GM19193 (cell line): ENCODE data around the gene PSPH.
A peak's percentile ranks its signal among the peaks of the same experiment; 100 is the strongest.

ENCODE experiments used
- POLR2A ChIP-seq: IDR thresholded peaks from 4 replicates; pipeline ENCODE4 v1.6.1; 2011; ENCODE audit not compliant: insufficient read depth, insufficient read length; ENCODE audit errors: extremely low read depth

Gene PSPH

DNA sequence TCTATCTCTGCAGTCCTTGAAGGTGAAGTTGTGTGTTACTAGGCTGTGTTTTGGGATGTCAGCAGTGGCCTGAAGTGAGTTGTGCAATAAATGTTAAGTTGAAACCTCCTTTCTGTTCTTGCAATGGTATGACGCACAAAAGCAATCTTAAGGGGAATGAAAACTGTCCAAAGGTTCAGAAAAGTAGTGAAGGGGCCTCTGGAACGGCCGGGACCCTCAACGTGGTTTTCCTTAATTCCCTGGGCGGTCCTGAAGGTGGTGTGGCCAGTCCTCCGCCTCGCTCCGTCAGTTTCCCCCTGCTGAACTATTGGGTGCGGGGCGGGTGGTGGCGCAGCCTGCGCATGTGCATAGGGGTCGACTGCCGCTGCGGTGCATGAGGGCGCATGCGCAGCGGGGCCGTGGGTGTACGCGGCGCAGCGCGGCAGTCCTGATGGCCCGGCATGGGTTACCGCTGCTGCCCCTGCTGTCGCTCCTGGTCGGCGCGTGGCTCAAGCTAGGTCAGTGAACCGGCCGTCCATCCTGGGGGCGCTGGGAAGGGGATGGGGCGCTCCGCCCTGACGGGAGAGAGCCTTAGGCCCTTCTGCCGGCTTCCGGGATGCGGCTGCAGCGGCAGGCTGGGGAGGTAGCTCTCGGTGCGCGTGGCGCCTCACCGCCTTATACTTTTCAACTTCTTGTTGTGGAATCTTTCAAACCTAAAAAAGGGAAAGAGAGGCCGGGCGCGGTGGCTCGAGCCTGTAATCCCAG, 12.8 kb upstream of the PSPH start, which contains the start of gene SUMF2:
Gene SUMF2 (plus strand): TSS at position 405 of the 744 bp plus-strand sequence. CDS start 26 bp downstream, at position 431.
- peak; percentile 95 for TF ChIP-seq POLR2A

GRCh38 chr7:56063500-56063881, 12.2 kb upstream of the PSPH start:
- no peak for TF ChIP-seq POLR2A

DNA sequence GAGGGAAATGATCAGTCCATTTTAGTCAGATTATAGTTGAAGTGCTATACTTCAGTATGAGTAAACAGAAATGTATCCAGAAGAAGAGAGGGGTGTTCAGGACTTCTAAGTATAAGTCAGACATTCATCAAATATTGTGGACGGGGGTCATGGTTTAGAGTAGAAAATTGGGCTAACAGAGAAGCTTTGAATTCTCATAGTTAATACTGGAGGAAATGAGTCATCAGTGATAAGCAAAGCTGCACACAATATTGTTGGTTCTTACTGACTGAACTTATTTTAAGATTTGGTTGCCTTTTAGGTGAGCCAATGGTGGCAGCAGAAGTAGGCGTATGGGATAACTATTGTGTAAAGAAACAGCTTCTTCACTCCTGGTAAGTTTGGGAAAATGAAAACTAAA, 11.1 kb upstream of the PSPH start:
- TF ChIP-seq POLR2A: no peak

DNA sequence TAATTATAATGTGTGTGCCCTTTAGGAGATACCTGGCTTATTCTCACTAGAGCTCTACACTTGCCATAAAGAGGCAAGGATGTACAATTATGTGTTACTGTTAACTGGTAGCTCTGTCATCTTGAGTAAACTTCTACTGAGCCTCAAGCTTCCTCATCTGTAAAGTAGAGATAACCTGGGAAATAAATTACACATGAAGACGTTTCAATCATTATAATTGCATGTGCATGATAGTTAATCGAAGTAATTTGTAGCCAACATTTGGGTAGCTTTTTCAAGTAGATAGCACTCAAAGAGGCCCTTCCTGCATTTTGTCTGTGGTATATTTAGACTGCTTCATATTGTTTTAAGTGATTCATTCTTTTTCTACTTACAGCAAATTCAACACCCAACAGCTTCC, 2.7 kb upstream of the PSPH start:
- TF ChIP-seq POLR2A: no peak

GRCh38 chr7:56053379-56053778, 2.1 kb upstream of the PSPH start:
- TF ChIP-seq POLR2A: no peak

DNA sequence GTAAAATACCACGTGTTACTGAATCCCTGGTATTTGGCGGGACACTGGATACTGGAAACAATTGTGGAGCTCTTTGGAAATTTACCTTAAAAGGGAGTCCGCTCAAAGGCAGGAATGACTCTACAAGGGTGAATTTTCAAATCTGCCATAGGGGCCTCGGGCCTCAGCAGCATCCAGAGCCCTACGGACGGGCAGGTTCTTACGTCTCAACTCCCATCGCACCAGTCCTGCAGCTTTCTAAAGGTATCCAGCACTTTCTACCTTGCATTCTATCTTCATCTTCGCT, 248 bp downstream of the PSPH start:
- no peak for TF ChIP-seq POLR2A

DNA sequence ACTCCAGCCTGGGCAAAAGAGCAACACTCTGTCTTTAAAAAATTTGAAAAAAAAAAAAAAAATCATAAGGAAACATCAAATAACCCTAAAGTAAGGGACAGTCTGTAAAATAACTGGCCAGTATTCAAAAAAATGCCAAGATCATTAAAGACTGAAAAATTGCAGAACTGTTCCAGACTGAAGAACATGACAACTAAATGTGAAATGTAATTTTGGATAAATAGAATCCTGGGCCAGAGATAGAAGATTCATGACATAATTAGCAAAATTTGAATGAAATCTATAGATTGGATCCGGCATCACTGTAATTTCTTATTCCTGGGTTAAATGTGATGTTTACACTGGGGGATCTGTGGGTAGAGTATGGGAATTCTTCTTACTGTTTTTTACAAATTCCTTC, 3.0 kb downstream of the PSPH start:
- TF ChIP-seq POLR2A: no peak

- no peak for TF ChIP-seq POLR2A
These were observed 4.4 kb downstream of the PSPH start for GRCh38 chr7:56046721-56047445.

DNA sequence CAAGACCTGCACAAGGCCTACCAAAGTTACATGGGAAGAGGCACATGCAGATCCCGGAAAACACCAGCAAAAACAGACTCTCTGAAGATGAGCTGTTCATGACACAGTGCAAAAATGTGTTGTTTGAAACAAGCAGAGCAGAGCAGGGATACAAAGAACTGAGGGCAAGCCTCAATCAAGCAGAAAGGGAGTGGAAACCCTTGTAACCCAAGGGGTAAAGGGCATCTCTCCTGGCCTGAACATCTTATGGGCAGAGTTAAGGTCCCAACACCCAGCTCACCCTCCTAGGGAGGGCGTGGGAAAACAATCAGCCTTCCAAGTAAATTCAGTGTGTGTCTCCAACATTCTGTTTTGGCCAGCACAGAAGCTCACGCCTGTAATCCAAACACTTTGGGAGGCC, 10.5 kb downstream of the PSPH start:
- TF ChIP-seq POLR2A: no peak

DNA sequence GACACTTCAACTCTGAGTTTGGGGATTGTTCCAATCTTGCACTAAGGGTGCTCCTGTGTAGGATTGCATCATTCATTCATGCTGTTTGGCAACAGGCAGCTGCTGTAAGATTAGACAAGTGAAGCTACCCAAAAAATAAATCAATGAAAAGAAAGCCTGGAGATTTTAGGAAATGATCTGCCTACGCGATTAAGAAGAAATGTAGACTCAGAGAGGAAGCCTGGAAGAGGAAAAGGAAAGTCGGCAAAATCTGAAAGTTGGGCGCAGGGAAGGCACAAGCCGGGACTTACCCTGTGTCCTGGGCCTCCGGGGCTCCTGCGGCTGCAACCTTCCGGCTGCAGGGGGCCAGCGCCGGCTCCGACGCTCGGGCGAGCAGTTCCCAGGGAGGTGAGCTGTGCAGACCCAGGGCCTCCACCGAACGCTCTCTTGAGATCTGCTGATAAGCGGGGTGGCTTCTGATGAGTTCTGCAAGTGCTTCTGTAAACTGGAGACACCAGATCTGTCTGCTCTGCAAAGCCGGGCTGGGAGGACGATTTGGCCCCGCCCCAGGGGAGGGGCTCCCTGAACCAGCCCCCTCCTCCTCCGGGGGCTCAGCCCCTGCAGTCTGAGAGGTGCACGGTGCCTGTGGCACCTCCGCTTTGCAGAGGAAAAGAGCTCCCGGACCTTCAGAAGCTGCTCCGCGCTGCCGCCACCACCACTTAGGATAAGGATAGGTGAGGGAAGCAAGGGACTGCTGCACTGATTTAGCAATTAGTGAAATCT, 17.4 kb downstream of the PSPH start:
- TF ChIP-seq POLR2A: peak; percentile 52

DNA sequence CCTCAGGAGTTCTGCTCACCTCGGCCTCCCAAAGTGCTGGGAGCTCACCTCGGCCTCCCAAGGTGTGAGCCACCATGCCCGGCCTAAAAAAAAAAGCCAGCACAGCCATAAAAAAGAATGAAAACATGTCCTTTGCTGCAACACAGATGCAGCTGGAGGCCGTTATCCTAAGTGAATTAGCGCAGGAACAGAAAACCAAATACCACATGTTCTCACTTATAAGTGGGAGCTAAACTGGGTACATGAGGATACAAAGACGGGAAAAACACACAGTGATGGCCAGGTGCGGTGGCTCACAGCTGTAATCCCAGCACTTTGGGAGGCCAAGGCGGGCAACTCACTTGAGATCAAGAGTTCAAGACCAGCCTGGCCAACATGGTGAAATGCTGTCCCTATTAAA, 20.9 kb downstream of the PSPH start:
- TF ChIP-seq POLR2A: no peak

DNA sequence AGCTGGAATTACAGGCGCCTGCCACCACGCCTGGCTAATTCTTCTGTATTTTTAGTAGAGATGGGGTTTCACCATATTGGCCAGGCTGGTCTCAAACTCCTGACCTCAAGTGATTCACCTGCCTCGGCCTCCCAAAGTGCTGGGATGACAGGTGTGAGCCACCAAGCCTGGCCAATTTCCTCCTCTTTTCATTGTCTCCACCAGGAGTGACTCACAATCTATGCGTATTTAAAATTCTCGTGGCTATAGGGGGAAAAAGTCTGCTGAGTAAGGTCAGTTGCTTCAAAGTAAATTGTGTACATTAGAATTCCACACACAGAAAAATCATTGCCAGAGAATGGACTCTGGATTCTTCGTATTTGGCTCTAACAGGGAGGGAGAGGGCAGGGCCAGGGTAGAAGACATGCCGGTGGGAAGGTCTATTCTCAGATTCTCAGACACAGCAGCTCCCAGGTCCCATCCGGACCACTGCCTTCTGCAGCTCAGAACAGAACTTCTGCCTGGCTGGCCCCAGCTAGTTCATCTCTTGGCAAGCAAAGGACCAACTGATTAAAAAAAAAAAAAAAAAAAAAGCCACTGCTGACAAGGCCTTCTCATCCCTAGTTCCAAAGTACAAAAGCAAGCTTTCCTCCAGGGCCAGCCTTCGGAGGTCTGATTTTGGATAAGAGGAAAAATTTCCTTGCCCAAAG, 22.2 kb downstream of the PSPH start:
- no peak for TF ChIP-seq POLR2A

DNA sequence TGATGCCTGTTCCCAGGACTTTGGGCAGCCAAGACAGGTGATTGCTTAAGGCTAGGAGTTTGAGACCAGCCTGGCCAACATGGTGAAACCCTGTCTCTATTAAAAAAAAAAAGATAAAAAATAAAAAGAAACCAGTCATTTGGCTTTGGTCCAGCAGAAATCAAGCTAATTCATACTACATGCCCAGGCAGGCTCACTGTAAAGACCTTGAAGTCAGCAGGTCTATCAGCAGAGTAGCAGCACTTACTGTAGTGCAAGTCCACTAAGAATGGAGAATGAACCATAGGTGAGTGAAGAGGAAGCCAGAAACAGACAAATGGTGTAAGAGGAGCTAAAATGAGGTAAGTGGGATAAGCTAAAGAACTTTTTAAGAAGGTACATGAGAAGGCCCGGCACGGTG, 24.7 kb downstream of the PSPH start:
- no peak for TF ChIP-seq POLR2A

DNA sequence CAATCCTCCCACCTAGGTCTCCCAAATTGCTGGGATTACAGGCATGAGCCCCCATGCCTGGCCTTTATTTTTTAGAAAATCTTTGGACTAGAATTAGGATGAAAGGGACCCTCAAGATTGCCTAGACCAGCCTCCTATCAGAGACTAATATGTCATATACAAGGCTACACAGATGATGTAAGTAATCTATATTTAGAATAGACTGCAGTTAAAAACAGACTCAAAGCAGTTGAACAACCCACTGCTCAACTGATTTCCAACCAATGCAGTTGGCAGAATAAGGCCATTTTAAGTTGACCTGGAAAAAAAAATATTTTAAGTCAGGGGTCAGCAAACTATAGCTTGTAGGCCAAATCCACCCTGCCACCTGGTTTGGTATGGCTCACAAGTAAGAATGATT, 27.7 kb downstream of the PSPH start:
- TF ChIP-seq POLR2A: no peak

DNA sequence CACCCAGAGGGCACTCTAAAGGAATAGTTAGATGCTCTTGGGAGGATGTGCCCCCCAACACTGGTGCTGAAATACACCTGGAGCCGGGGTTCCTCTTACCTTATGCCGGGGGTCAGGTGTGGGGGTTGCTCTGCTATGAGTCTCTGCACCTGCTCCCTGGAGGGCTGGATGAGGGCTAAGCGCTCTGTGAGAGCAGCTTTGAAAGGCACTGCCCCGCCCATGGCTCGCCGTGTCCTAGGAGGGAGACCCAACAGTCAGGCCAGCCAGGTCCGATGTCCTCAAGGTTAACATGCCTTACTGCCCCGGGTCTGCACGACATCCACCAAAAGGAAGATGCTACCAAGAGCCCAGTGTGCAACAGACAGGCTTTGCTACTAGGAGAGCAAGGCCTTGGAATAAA, 31.7 kb downstream of the PSPH start:
- TF ChIP-seq POLR2A: no peak
